Measurements from ENCODE around the gene TTPAL. TPM values are rescaled to one million over a fixed set of nuclear protein-coding genes. Genes with fewer than 3 reads are reported as not detected.

TTPAL gene
- total RNA-seq, 1 donor from 2014 or later = 7.9 TPM

- no peak overlapping the region for H3K4me3 ChIP-seq (ENCODE audit: low read depth, low read length)
- DNase-seq (ENCODE audit: low read depth) = no peak
- TF ChIP-seq CTCF (conservative IDR thresholded peaks at IDR 0.05; ENCODE audit: low read depth, low read length) = no peak
Measured at GRCh38 chr20:44433751-44434538, 41.7 kb upstream of the TTPAL start.

- no peak for DNase-seq (ENCODE audit: low read depth)
- TF ChIP-seq CTCF (conservative IDR thresholded peaks at IDR 0.05; ENCODE audit: low read depth, low read length) = no peak
- no peak overlapping the region for H3K4me3 ChIP-seq (ENCODE audit: low read depth, low read length)
Measured at GRCh38 chr20:44435630-44436335, 39.9 kb upstream of the TTPAL start.

- no peak overlapping the region for H3K4me3 ChIP-seq (ENCODE audit: low read depth, low read length)
- TF ChIP-seq CTCF (conservative IDR thresholded peaks at IDR 0.05; ENCODE audit: low read depth, low read length) = no peak
- no peak for DNase-seq (ENCODE audit: low read depth)
Measured at GRCh38 chr20:44436393-44436792, 39.3 kb upstream of the TTPAL start.

- no peak overlapping the region for H3K4me3 ChIP-seq (ENCODE audit: low read depth, low read length)
- no peak for TF ChIP-seq CTCF (conservative IDR thresholded peaks at IDR 0.05; ENCODE audit: low read depth, low read length)
- DNase-seq (ENCODE audit: low read depth) = no peak
Measured at GRCh38 chr20:44437497-44437896, 38.2 kb upstream of the TTPAL start.

GRCh38 chr20:44438782-44439181, 36.9 kb upstream of the TTPAL start:
- H3K4me3 ChIP-seq (ENCODE audit: low read depth, low read length) = no peak overlapping the region
- TF ChIP-seq CTCF (conservative IDR thresholded peaks at IDR 0.05; ENCODE audit: low read depth, low read length) = no peak
- DNase-seq (ENCODE audit: low read depth) = no peak

GRCh38 chr20:44439318-44439717, 36.4 kb upstream of the TTPAL start:
- TF ChIP-seq CTCF (conservative IDR thresholded peaks at IDR 0.05; ENCODE audit: low read depth, low read length) = no peak
- H3K4me3 ChIP-seq (ENCODE audit: low read depth, low read length) = no peak overlapping the region
- no peak for DNase-seq (ENCODE audit: low read depth)

All from epithelial cell of proximal tubule (primary cell).